Colonic mucosa (tissue), 4 donors: ENCODE results near the gene CNTFR. TPM values are rescaled to one million over a fixed set of nuclear protein-coding genes. Genes with fewer than 3 reads are reported as not detected.

Source experiments
- DNase-seq: peaks from one replicate; pipeline ENCODE4 v3.0.0-alpha.2; 2020
- H3K27ac ChIP-seq: fragments of 200-600 bp; one replicate; pipeline ENCODE4 v1.8.0; 2021
- H3K27me3 ChIP-seq: fragments of 200-600 bp; one replicate; pipeline ENCODE4 v1.8.0; 2021
- H3K36me3 ChIP-seq: fragments of 200-600 bp; one replicate; pipeline ENCODE4 v1.8.0; 2021
- H3K4me1 ChIP-seq: fragments of 200-600 bp; one replicate; pipeline ENCODE4 v1.8.0; 2021; ENCODE audit warnings: mild to moderate bottlenecking
- H3K4me3 ChIP-seq: fragments of 200-600 bp; one replicate; pipeline ENCODE4 v1.8.0; 2021
- H3K9ac ChIP-seq, 2 donors: one replicate each; pipeline ENCODE4 v1.7.0; 2013; ENCODE audit warnings: control low read depth in 2 of 2, low read depth in 2 of 2, low read length in 2 of 2
- H3K9me3 ChIP-seq: fragments of 200-600 bp; one replicate; pipeline ENCODE4 v1.8.0; 2021
- intact Hi-C: fragments of 100-400 bp; cut with DNase I; formaldehyde crosslinking; loops from one replicate; pipeline ENCODE4 v1.14.1; 2022
- total RNA-seq, 2 donors: library from RNA; stranded (reverse); fragmentation: NEBNext Ultra II Directional in 1 of 2; extraction: Animal tissue kit (Norgen Biotek cat#: 25700) in 1 of 2; gene quantifications; one replicate each; pipeline ENCODE4 v1.2.1, GENCODE V29; 2021
- TF ChIP-seq, protein P1 (sequence below): fragments of 200-600 bp; IDR thresholded peaks from one replicate; pipeline ENCODE4 v1.8.0; 2022; ENCODE audit warnings: antibody characterized with exemption, mild to moderate bottlenecking
- donor health status: healthy.
- donor health status: DM: no; HTN: no; CAD: no.
- donor health status: DM: no; HTN: no; CAD: no.

CNTFR gene
- total RNA-seq, 2 donors from 2014 or later, result 1.8 to 1.9 TPM

GRCh38 chr9:34546102-34546833 is 43.3 kb downstream of the CNTFR start:
- no peak overlapping the region for H3K9ac ChIP-seq
- no peak overlapping the region for H3K27ac ChIP-seq
- H3K36me3 ChIP-seq, result no peaks in the 10 kb centered on the region
- intact Hi-C loops, result loop anchor here (5.0 kb wide), 2 partner anchors 109 to 144 kb away; no protein-coding TSS in a partner anchor
- TF ChIP-seq, protein P1, sequence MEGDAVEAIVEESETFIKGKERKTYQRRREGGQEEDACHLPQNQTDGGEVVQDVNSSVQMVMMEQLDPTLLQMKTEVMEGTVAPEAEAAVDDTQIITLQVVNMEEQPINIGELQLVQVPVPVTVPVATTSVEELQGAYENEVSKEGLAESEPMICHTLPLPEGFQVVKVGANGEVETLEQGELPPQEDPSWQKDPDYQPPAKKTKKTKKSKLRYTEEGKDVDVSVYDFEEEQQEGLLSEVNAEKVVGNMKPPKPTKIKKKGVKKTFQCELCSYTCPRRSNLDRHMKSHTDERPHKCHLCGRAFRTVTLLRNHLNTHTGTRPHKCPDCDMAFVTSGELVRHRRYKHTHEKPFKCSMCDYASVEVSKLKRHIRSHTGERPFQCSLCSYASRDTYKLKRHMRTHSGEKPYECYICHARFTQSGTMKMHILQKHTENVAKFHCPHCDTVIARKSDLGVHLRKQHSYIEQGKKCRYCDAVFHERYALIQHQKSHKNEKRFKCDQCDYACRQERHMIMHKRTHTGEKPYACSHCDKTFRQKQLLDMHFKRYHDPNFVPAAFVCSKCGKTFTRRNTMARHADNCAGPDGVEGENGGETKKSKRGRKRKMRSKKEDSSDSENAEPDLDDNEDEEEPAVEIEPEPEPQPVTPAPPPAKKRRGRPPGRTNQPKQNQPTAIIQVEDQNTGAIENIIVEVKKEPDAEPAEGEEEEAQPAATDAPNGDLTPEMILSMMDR, result no peak
- H3K4me1 ChIP-seq, result no peaks in the 10 kb centered on the region
- H3K4me3 ChIP-seq, result no peak overlapping the region
- H3K27me3 ChIP-seq, result no peaks in the 10 kb centered on the region
- no peak for DNase-seq
- no peaks in the 10 kb centered on the region for H3K9me3 ChIP-seq

GRCh38 chr9:34545497-34545896 is 44.0 kb downstream of the CNTFR start:
- TF ChIP-seq, protein P1, result no peak
- no peak overlapping the region for H3K4me3 ChIP-seq
- intact Hi-C loops, result loop anchor here (5.0 kb wide), 2 partner anchors 108 to 143 kb away; no protein-coding TSS in a partner anchor
- no peaks in the 10 kb centered on the region for H3K9me3 ChIP-seq
- H3K4me1 ChIP-seq, result no peaks in the 10 kb centered on the region
- no peak overlapping the region for H3K9ac ChIP-seq
- DNase-seq, result no peak
- H3K27ac ChIP-seq, result no peak overlapping the region
- no peaks in the 10 kb centered on the region for H3K36me3 ChIP-seq
- no peaks in the 10 kb centered on the region for H3K27me3 ChIP-seq

DNA sequence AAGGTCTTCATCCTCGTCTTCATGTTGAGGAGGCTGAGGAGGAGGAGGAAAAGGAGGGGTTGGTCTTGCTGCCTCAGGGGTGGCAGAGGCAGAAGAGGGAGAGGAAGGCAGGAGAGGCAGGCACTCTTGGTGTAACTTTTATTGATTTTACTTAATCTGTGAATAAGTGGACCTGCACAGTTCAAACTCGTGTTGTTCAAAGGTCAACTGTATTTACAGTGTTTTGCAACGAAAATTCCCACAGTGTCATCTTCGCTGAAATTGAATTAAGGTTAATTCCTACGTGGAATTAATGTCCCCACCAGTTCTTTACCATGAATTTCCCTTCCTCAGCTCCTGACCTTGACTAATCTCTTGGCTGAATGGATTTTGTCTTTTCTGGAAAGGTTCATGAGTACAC is 45.5 kb downstream of the CNTFR start:
- intact Hi-C loops, result no loop called here
- no peaks in the 10 kb centered on the region for H3K27me3 ChIP-seq
- no peak for DNase-seq
- no peaks in the 10 kb centered on the region for H3K36me3 ChIP-seq
- TF ChIP-seq, protein P1, result no peak
- no peaks in the 10 kb centered on the region for H3K9me3 ChIP-seq
- no peak overlapping the region for H3K9ac ChIP-seq
- no peaks in the 10 kb centered on the region for H3K4me1 ChIP-seq
- H3K27ac ChIP-seq, result no peak overlapping the region
- no peak overlapping the region for H3K4me3 ChIP-seq

DNA sequence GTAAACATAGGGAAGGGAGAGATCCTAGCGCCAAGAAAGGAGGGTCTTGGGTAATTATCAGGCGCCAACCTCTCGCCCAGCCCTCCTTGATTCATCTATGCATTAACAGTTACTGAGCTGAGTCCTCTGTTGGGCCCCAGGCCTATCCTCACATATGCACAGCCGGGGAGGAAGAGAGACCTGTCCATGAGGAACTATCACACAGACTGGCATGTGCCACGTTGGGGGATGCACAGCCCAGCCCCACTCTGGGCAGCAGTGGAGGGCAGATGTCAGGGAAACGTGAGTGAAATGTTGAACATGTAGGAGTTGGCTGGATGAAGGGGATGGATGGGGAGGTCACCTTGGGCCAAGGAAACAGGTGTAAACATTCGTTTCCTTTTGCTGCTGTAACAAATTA is 48.0 kb downstream of the CNTFR start:
- H3K4me1 ChIP-seq, result no peaks in the 10 kb centered on the region
- intact Hi-C loops, result no loop called here

DNA sequence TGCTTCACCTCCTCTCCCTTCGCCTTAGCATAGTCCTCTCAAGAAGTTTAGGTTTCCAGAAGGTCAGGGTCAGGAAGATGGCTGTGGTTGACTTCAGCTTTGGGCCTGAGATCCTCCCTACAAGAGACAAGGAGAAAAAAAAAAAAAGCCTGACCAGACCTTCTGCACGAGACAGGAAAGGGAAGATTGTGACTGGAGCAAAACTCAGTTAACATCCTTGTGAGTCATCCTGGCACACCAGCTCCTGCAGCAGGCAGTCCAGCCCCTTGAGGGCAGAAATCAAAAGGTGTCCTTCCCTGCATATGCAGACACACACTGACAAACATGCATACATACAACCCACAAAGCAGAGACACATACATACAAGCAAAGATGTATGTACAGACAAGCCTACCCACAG is 48.7 kb downstream of the CNTFR start:
- Histone ChIP-seq H3K36me3 (no peaks in the 10 kb centered on the region), H3K9me3 (no peaks in the 10 kb centered on the region), H3K27ac (no peak overlapping the region), H3K27me3 (no peaks in the 10 kb centered on the region), H3K4me1 (no peaks in the 10 kb centered on the region), H3K4me3 (no peak overlapping the region), H3K9ac (no peak overlapping the region)
- intact Hi-C loops, result no loop called here
- TF ChIP-seq, protein P1, result no peak
- DNase-seq, result no peak

More for the DNA sequence above, 48.0 kb downstream of the CNTFR start:
- Histone ChIP-seq H3K4me3 (no peak overlapping the region), H3K9me3 (no peaks in the 10 kb centered on the region), H3K27me3 (no peaks in the 10 kb centered on the region), H3K9ac (no peak overlapping the region), H3K27ac (no peak overlapping the region), H3K36me3 (no peaks in the 10 kb centered on the region)
- TF ChIP-seq, protein P1, result no peak
- no peak for DNase-seq
